Osteocyte (in vitro differentiated cells): ENCODE results near the gene NUDCD3. TPM values are rescaled to one million over a fixed set of nuclear protein-coding genes. Genes with fewer than 3 reads are reported as not detected.

Source experiments
- DNase-seq: peaks from one replicate; pipeline ENCODE4 v3.0.0; 2021; ENCODE audit warnings: mixed read lengths; ENCODE audit not compliant: unreplicated experiment; ENCODE audit errors: extremely low spot score
- H3K27ac Mint-ChIP-seq: one replicate; pipeline ENCODE4 v1.8.0; 2021; ENCODE audit warnings: mild to moderate bottlenecking, mixed read lengths; ENCODE audit not compliant: unreplicated experiment
- H3K27me3 Mint-ChIP-seq: one replicate; pipeline ENCODE4 v1.8.0; 2021; ENCODE audit warnings: mixed read lengths; ENCODE audit not compliant: unreplicated experiment
- H3K36me3 Mint-ChIP-seq: one replicate; pipeline ENCODE4 v1.8.0; 2021; ENCODE audit warnings: mixed read lengths; ENCODE audit not compliant: unreplicated experiment
- H3K4me1 Mint-ChIP-seq: one replicate; pipeline ENCODE4 v1.8.0; 2021; ENCODE audit warnings: mixed read lengths; ENCODE audit not compliant: unreplicated experiment
- H3K4me3 Mint-ChIP-seq: one replicate; pipeline ENCODE4 v1.8.0; 2021; ENCODE audit warnings: mild to moderate bottlenecking, moderate library complexity, mixed read lengths; ENCODE audit not compliant: unreplicated experiment
- H3K9me3 Mint-ChIP-seq: one replicate; pipeline ENCODE4 v1.8.0; 2021; ENCODE audit warnings: mixed read lengths; ENCODE audit not compliant: unreplicated experiment
- CTCF ChIP-seq: fragments of 200-600 bp; sonication (generic); IDR thresholded peaks from 2 replicates; pipeline ENCODE4 v1.5.0; 2021; ENCODE audit warnings: antibody characterized with exemption, mild to moderate bottlenecking, moderate library complexity
- total RNA-seq: library from RNA; stranded (reverse); gene quantifications from 2 replicates; pipeline ENCODE4 v1.2.1, GENCODE V29; 2021

NUDCD3 gene
- total RNA-seq, 1 donor from 2014 or later = 112 TPM

GRCh38 chr7:44391746-44392617 lies 98.5 kb downstream of the NUDCD3 start:
- H3K27ac Mint-ChIP-seq = no peak overlapping the region
- no peak overlapping the region for H3K4me3 Mint-ChIP-seq
- H3K4me1 Mint-ChIP-seq = no peaks in the 10 kb centered on the region
- H3K9me3 Mint-ChIP-seq = no peaks in the 10 kb centered on the region
- peak; percentile 74 for DNase-seq
- TF ChIP-seq CTCF = no peak
- peaks cover 30% of the 10 kb centered on the region for H3K36me3 Mint-ChIP-seq
- no peaks in the 10 kb centered on the region for H3K27me3 Mint-ChIP-seq

DNA sequence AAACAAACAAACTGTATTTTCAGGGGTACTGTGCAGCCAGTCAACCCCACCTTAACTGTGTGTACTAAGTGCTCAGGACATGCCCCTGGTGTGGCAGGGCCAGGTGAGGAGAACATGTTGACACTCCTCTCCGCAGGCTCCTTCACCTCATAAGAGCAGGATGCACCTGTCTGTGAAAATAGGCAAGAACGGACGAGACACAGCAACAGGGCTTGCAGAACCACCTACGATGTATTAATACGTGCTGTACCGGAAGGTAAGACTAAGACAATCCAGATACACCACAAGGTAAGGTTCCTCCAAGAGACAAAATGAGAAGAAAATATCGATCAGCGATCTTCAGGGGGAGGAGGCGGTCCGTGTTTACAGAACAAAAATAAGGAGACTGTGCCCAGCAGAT lies 99.3 kb downstream of the NUDCD3 start:
- no peak overlapping the region for H3K27ac Mint-ChIP-seq
- DNase-seq = peak; percentile 63
- H3K4me1 Mint-ChIP-seq = no peaks in the 10 kb centered on the region
- no peaks in the 10 kb centered on the region for H3K9me3 Mint-ChIP-seq
- no peak overlapping the region for H3K4me3 Mint-ChIP-seq
- no peak for TF ChIP-seq CTCF
- H3K36me3 Mint-ChIP-seq = peaks cover 32% of the 10 kb centered on the region
- H3K27me3 Mint-ChIP-seq = no peaks in the 10 kb centered on the region

- TF ChIP-seq CTCF = no peak
- Mint-ChIP-seq H3K4me1 (no peaks in the 10 kb centered on the region), H3K36me3 (peaks cover 35% of the 10 kb centered on the region), H3K27ac (no peak overlapping the region), H3K4me3 (no peak overlapping the region), H3K27me3 (no peaks in the 10 kb centered on the region), H3K9me3 (no peaks in the 10 kb centered on the region)
- DNase-seq = peak; percentile 75
Measured at GRCh38 chr7:44390701-44391100, 99.8 kb downstream of the NUDCD3 start.

GRCh38 chr7:44388089-44388970 lies 102.1 kb downstream of the NUDCD3 start:
- H3K27ac Mint-ChIP-seq = no peak overlapping the region
- no peak overlapping the region for H3K4me3 Mint-ChIP-seq
- H3K27me3 Mint-ChIP-seq = no peaks in the 10 kb centered on the region
- no peak for TF ChIP-seq CTCF
- no peaks in the 10 kb centered on the region for H3K9me3 Mint-ChIP-seq
- peak; percentile 72 for DNase-seq
- H3K36me3 Mint-ChIP-seq = peaks cover 50% of the 10 kb centered on the region
- H3K4me1 Mint-ChIP-seq = peaks cover 19% of the 10 kb centered on the region

- H3K36me3 Mint-ChIP-seq = peaks cover 47% of the 10 kb centered on the region
- DNase-seq = peak; percentile 68
- no peak overlapping the region for H3K27ac Mint-ChIP-seq
- no peak for TF ChIP-seq CTCF
- H3K4me3 Mint-ChIP-seq = no peak overlapping the region
- H3K9me3 Mint-ChIP-seq = no peaks in the 10 kb centered on the region
- H3K4me1 Mint-ChIP-seq = peaks cover 20% of the 10 kb centered on the region
- no peaks in the 10 kb centered on the region for H3K27me3 Mint-ChIP-seq
Measured at GRCh38 chr7:44387389-44387788, 103.1 kb downstream of the NUDCD3 start.
